Esophagus squamous epithelium (tissue), 5 donors: ENCODE data around the gene ZNF384. TPM values are rescaled to one million over a fixed set of nuclear protein-coding genes. Genes with fewer than 3 reads are reported as not detected.
"Not testable (repeated sequence)": the region's sequence is repeated elsewhere in the genome, so short reads cannot be mapped to it uniquely, and the experiment has no call there.

ENCODE experiments used
- DNase-seq: peaks from one replicate; lab custom pipeline; 2025; lab: John Stamatoyannopoulos, UW
- H3K27ac ChIP-seq, 4 donors: fragments of 200-600 bp; sonication (generic); one replicate each; pipeline ENCODE4 v1.5.1; 2016 to 2019; ENCODE audit warnings: mild to moderate bottlenecking in 1 of 4
- H3K27me3 ChIP-seq, 4 donors: fragments of 200-600 bp; sonication (generic); 1 replicate in 3 of 4; 2 replicates in 1 of 4; pipeline versions ENCODE4 v1.5.1 to v1.6.0; 2017 to 2021; ENCODE audit warnings: antibody characterized with exemption in 1 of 4
- H3K36me3 ChIP-seq, 3 donors: fragments of 200-600 bp; sonication (generic); one replicate each; pipeline ENCODE4 v1.5.1; 2016 to 2019
- H3K4me1 ChIP-seq, 3 donors: fragments of 200-600 bp; sonication (generic); one replicate each; pipeline ENCODE4 v1.5.1; 2017 to 2019
- H3K4me3 ChIP-seq, 4 donors: fragments of 200-600 bp; sonication (generic); 1 replicate in 3 of 4; 2 replicates in 1 of 4; pipeline ENCODE4 v1.5.1; 2016 to 2019; ENCODE audit warnings: mild to moderate bottlenecking in 2 of 4, moderate library complexity in 1 of 4
- H3K9me3 ChIP-seq, 3 donors: fragments of 200-600 bp; sonication (generic); one replicate each; pipeline ENCODE4 v1.5.1; 2016 to 2019
- CTCF ChIP-seq, 6 experiments: fragments of 450-650 bp in 4 of 6; fragments of 200-600 bp in 2 of 6; sonication (generic) in 2 of 6; IDR thresholded peaks; one replicate each; pipeline ENCODE4 v1.5.1; 2016 to 2019; ENCODE audit warnings: antibody characterized with exemption in 6 of 6, mild to moderate bottlenecking in 4 of 6, moderate library complexity in 4 of 6
- POLR2A ChIP-seq, 4 donors: fragments of 450-650 bp; IDR thresholded peaks; one replicate each; pipeline ENCODE4 v1.6.1; 2017; ENCODE audit warnings: antibody characterized with exemption in 4 of 4, mild to moderate bottlenecking in 4 of 4, moderate library complexity in 3 of 4
- WGBS, 2 donors: methylation state at CpG; one replicate each; pipeline ENCODE4 v1.1.5; 2018; 5-methylcytosine and 5-hydroxymethylcytosine counted together
- intact Hi-C: fragments of 100-400 bp; cut with DNase I; formaldehyde crosslinking; loops from one replicate; pipeline ENCODE4 v1.15.0; 2022
- total RNA-seq, 4 donors: library from RNA; depleted of rRNA; stranded (reverse); fragments of >200 nt; gene quantifications; one replicate each; pipeline ENCODE4 v1.1.0, GENCODE V29; 2016
- donor health status: DM: yes; HTN: yes; CAD: no.

The ZNF384 gene
- total RNA-seq, 4 donors from 2014 or later: 19.6 to 36.2 (median 26.8) TPM

DNA sequence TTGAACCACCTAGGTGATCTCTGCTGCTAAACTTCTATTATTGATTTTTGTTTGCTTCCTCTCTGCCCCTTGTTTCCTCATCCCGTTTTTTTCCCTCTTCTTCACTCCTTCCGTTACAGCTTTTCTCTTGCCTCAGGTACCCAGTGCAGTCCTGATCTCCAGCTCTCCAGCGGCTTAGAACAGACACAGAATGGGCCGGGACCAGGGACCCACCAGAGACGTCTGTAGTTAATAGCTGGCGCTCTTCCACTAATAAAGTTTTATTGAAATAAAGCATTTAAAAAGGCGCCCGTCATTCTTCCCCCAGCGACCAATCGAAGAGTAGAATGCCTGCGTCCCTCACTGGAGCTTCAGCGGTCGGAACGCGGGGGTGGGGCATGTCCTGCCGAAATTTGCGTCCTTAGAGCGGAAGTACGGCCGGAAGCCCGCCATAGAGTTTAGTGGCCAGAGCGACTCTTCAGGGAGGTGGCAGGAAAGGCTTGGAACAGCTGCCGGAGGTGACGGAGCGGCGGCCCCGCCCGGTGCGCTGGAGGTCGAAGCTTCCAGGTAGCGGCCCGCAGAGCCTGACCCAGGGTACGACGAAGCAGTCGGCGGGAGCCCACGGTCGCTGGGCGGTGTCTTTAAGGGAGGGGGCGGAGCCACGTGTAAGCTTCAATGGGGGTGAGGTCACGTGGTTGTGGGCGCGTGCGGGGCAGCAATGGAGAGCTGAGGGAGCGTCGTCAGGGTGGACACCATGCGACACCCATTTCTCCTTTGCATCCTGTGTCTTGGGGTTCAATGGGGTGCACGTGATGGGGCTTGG, 34.6 kb upstream of the ZNF384 start, which contains the start of gene COPS7A:
COPS7A (plus strand) TSS at position 440 of the 802 bp plus-strand sequence. CDS start 611 bp downstream, outside the sequence.
- intact Hi-C loops: no loop called here

GRCh38 chr12:6722863-6723262, 33.7 kb upstream of the ZNF384 start:
- TF ChIP-seq CTCF (IDR thresholded peaks at IDR 0.05) (no peak), POLR2A (IDR thresholded peaks at IDR 0.05) (no peak)
- intact Hi-C loops: no loop called here
- H3K27me3 ChIP-seq: peaks cover 0 to 6% (median 0%) of the 10 kb centered on the region in 4 donors
- no peaks in the 10 kb centered on the region for H3K9me3 ChIP-seq
- peaks cover 0 to 12% (median 0%) of the 10 kb centered on the region in 3 donors for H3K36me3 ChIP-seq
- WGBS, 2 donors: 79 to 80% methylated on average over 3 of the region's 3 CpGs
- H3K4me3 ChIP-seq: no peak overlapping the region
- peaks cover 0 to 21% (median 8%) of the 10 kb centered on the region in 3 donors for H3K4me1 ChIP-seq
- DNase-seq: no peak
- no peak overlapping the region for H3K27ac ChIP-seq

More for the DNA sequence above, 34.6 kb upstream of the ZNF384 start, which contains the start of gene COPS7A:
- Histone ChIP-seq H3K9me3 (no peaks in the 10 kb centered on the region), H3K4me3 (peak within 1 kb of the TSS; percentile 42 to 80 (median 59)), H3K27ac (peak within 1 kb of the TSS; percentile 82 to 96 (median 88)), H3K4me1 (peaks cover 0 to 21% (median 8%) of the 10 kb centered on the region in 3 donors), H3K36me3 (peaks cover 0 to 22% (median 4%) of the 10 kb centered on the region in 3 donors), H3K27me3 (no peaks in the 10 kb centered on the region)
- peak; percentile 94 for DNase-seq
- WGBS, 2 donors: 2 to 4% methylated on average over 7 to 9 of the region's 49 CpGs
- TF ChIP-seq CTCF (IDR thresholded peaks at IDR 0.05): no peak
- TF ChIP-seq POLR2A (IDR thresholded peaks at IDR 0.05): peak in 3 of 4 donors; percentile 54 to 63 (median 55)

GRCh38 chr12:6716874-6717437, 27.8 kb upstream of the ZNF384 start:
- H3K27ac ChIP-seq: no peak overlapping the region
- 72 to 85% methylated on average over 10 of the region's 10 CpGs for WGBS, 2 donors
- H3K4me1 ChIP-seq: no peaks in the 10 kb centered on the region
- intact Hi-C loops: no loop called here
- DNase-seq: no peak
- TF ChIP-seq CTCF (IDR thresholded peaks at IDR 0.05) (no peak), POLR2A (IDR thresholded peaks at IDR 0.05) (no peak)
- H3K36me3 ChIP-seq: no peaks in the 10 kb centered on the region
- H3K9me3 ChIP-seq: no peaks in the 10 kb centered on the region
- peaks cover 0 to 48% (median 0%) of the 10 kb centered on the region in 4 donors for H3K27me3 ChIP-seq
- no peak overlapping the region for H3K4me3 ChIP-seq

DNA sequence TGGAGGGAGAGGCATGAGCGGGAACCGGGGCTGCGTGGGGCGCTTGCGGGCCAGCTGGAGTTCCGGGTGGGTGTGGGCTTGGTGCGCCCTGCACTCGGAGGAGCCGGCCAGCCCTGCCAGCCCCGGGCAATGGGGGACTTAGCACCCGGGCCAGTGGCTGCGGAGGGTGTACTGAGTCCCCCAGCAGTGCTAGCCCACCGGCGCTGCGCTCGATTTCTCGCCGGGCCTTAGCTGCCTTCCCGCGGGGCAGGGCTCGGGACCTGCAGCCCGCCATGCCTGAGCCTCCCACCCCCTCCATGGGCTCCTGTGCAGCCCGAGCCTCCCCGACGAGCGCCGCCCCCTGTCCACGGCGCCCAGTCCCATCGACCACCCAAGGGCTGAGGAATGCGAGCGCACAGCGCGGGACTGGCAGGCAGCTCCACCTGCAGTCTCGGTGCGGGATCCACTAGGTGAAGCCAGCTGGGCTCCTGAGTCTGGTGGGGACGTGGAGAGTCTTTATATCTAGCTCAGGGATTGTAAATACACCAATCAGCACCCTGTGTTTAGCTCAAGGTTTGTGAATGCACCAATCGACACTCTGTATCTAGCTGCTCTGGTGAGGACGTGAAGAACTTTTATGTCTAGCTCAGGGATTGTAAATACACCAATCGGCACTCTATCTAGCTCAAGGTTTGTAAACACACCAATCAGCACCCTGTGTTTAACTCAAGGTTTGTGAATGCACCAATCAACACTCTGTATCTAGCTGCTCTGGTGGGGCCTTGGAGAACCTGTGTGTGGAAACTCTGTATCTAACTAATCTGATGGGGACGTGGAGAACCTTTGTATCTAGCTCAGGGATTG, 27.1 kb upstream of the ZNF384 start:
- H3K9me3 ChIP-seq, intact Hi-C loops, H3K36me3 ChIP-seq, H3K4me3 ChIP-seq, H3K27ac ChIP-seq, H3K4me1 ChIP-seq, DNase-seq: not testable (repeated sequence)
- no CpG with 5 or more reads among the region's 41 CpGs for WGBS, 2 donors
- H3K27me3 ChIP-seq: peaks cover 0 to 55% (median 0%) of the 10 kb centered on the region in 4 donors

GRCh38 chr12:6708960-6709394, 19.8 kb upstream of the ZNF384 start:
- intact Hi-C loops: no loop called here
- TF ChIP-seq CTCF (IDR thresholded peaks at IDR 0.05): no peak
- no peak for TF ChIP-seq POLR2A (IDR thresholded peaks at IDR 0.05)
- 67 to 80% methylated on average over 7 of the region's 16 CpGs for WGBS, 2 donors
- H3K9me3 ChIP-seq: no peaks in the 10 kb centered on the region
- no peaks in the 10 kb centered on the region for H3K4me1 ChIP-seq
- H3K27ac ChIP-seq: no peak overlapping the region
- no peaks in the 10 kb centered on the region for H3K36me3 ChIP-seq
- DNase-seq: no peak
- no peak overlapping the region for H3K4me3 ChIP-seq
- H3K27me3 ChIP-seq: peaks cover 0 to 92% (median 0%) of the 10 kb centered on the region in 4 donors

- peaks cover 0 to 94% (median 0%) of the 10 kb centered on the region in 4 donors for H3K27me3 ChIP-seq
- H3K36me3 ChIP-seq, H3K9me3 ChIP-seq, H3K4me3 ChIP-seq, intact Hi-C loops, DNase-seq, H3K4me1 ChIP-seq, H3K27ac ChIP-seq: not testable (repeated sequence)
- no CpG with 5 or more reads among the region's 21 CpGs for WGBS, 2 donors
Measured at GRCh38 chr12:6708351-6708750, 19.2 kb upstream of the ZNF384 start.
